Ramos (cell line): ENCODE data around the gene STMN1.

Experiments
- in situ Hi-C: fragments of 300-500 bp; cut with MboI; formaldehyde crosslinking; loops from one replicate; pipeline ENCODE4 v1.14.3; 2022; ENCODE audit warnings: low sequenced_read_pairs; ENCODE audit not compliant: unreplicated experiment

Gene STMN1

DNA sequence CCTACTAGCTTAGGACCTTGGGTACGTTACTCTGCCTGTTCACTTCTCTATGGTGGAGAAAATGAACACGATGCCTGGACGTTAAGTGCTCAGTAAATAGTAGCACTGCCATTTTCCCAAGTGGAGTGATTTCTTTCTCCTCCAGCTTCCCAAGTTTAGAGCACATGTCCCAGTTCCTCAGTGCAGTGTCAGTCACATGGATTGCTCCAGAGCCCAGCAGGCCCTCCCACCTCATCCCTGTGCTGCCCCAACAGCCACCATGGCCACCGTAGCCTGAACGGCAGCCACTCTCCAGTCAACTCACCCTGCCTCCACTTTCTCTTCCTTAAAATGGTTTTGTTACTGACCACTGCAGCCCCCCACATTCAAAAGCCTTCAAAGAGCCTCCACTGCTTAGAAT, 8.5 kb downstream of the STMN1 start:
- in situ Hi-C loops: loop anchor here (5.0 kb wide), 1 partner anchor 100 kb away; the partner anchor contains the start of gene PAFAH2

GRCh38 chr1:25896266-25896665, 10.0 kb downstream of the STMN1 start:
- in situ Hi-C loops: loop anchor here (5.0 kb wide), 1 partner anchor 101 kb away; the partner anchor contains the start of gene PAFAH2

DNA sequence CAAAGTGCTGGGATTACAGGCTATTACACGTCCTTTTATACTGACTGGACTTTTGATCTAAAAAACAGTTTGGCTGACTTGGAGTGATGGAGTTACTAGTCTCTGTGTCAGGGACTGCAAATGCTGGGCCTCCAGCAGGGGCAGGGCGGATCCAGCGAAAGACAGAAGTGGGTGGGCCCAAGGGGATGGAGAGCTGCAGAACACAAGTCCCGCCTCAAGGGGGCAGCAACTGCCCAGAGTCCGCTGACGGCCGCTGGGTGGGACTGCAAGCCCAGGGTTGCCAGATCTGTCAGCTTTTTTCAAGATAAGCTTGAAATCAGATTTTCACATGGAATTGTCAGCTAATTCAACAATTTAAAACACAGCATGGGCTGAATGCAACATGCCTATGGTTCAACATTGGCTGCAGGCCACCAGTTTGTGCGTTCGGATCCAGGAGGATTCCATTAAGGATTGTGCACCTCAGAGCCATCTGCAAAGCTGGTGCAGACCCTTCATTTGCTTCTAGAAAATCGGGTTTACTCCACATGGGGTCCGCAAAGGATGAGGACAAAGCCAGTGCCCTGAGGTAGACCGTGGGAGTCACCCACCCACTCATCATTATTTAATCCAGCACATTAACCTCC, 10.7 kb downstream of the STMN1 start:
- in situ Hi-C loops: loop anchor here (5.0 kb wide), 1 partner anchor 102 kb away; the partner anchor contains the start of gene PAFAH2

GRCh38 chr1:25893116-25893515, 13.1 kb downstream of the STMN1 start:
- in situ Hi-C loops: no loop called here

- in situ Hi-C loops: no loop called here
Observed at GRCh38 chr1:25891606-25892005, 14.6 kb downstream of the STMN1 start.

DNA sequence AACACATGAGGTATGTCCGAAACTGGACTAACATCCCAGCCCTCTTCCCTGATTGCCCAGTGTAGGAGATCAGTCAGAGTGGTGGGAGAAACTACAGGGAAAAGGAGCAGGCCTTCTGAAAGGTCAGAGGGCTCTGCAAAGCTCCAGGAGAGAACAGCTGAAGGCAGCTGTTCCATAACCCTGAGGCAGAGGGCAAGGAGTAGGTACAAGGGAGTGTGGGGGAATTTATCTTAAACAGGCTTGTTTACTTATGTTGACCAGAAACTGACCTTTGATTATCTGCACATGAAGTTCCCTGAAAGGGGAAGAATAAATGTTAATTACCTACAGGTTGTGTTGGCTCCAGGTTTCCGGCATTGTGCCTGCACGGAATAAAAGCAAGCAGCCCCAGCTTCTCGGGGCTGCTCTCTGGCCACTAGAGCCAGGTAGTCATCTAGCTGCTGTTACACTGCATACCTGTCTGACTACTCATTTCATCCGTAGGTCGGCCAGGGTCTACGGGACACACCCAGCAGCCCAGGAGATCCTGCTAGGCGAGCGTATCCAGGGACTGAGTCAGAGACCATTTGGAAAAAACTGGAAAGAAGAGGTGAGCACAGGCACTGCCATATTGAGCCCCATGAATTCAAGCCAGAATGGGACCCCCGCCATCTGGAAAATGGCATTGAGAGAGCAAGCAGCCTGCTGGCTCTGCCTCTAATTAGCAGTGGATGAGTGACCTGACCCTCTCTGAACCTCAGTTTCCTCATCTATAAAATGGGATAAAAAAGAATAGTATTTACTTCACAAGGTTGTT, 15.8 kb downstream of the STMN1 start:
- in situ Hi-C loops: no loop called here

- in situ Hi-C loops: no loop called here
Observed at GRCh38 chr1:25889470-25889869, 16.7 kb downstream of the STMN1 start.

DNA sequence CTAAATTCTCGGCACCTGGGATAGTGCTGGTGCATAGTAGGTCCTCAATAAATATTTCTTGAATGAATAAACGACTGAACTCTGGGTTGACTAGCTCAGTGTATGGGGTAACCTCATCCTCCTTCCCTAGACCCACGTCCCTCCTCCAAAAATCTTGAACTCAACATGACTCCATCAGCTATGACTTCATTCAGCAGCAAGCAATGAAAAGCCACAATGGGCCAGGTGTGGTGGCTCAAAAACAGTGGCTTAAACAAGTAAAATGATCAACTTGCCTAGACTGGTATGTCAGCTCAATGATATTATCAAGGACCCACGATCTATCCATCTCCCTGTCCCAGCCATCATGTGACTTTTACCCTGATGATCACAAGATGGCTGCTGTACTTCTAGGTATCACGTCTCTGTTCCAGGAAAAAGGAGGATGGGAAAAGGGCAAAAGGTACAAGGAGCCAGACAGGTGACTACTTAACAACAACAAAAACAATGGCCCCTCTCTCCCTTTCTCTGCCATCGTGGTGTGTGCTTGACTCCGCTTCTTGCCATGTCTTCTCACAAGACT, 17.7 kb downstream of the STMN1 start:
- in situ Hi-C loops: no loop called here

GRCh38 chr1:25885602-25886001, 20.6 kb downstream of the STMN1 start:
- in situ Hi-C loops: no loop called here

GRCh38 chr1:25881266-25881665, 25.0 kb downstream of the STMN1 start:
- in situ Hi-C loops: no loop called here

- in situ Hi-C loops: no loop called here
Observed at GRCh38 chr1:25880518-25880917, 25.7 kb downstream of the STMN1 start.

- in situ Hi-C loops: no loop called here
Observed at GRCh38 chr1:25879675-25880074, 26.5 kb downstream of the STMN1 start.

DNA sequence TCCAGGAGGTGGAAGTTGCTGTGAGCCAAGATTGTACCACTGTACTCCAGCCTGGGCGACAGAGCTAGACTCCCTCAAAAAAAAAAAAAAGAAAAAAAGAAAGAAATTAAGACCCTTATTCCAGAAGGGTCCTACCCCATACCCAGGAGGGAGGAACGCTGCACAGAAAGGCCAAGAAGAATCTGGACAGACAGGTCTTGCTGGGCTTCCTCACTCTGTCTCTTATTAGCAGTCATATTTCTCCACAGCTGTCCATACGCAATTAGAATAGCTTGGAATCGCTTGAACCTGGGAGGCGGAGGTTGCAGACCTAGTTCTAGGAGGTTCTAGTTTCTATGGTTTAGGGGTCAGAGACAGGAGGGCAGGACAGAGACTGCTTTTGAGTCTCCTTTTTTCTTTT, 27.5 kb downstream of the STMN1 start:
- in situ Hi-C loops: no loop called here

GRCh38 chr1:25877155-25877554, 29.1 kb downstream of the STMN1 start:
- in situ Hi-C loops: no loop called here

GRCh38 chr1:25876693-25877077, 29.5 kb downstream of the STMN1 start:
- in situ Hi-C loops: no loop called here

GRCh38 chr1:25875856-25876692, 30.1 kb downstream of the STMN1 start:
- in situ Hi-C loops: no loop called here

GRCh38 chr1:25875154-25875855, 30.9 kb downstream of the STMN1 start, which contains the start of gene PAQR7:
TSS of gene PAQR7 (minus strand) at chr1:25875708. CDS start at chr1:25863839, 11,869 bp downstream.
- in situ Hi-C loops: no loop called here

- in situ Hi-C loops: no loop called here
Observed at GRCh38 chr1:25874635-25875153, 31.5 kb downstream of the STMN1 start.

DNA sequence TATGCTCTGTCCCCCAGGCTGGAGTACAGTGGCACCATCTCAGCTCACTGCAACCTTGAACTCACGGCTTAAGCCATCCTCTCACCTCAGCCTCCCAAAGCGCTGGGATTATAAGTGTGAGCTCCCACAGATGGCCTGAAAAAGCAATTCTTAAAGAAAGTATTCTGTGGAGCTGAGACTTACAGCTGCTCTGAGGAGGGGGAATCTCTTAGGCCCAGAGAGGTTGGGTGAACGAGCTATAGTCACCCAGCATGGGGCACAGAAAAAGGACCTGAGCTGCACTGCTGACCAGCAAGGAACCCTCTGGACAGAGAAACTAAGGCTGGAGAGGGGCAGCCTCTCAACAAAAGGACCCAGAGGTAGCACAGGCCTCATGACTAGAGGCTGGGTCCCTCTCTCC, 32.0 kb downstream of the STMN1 start:
- in situ Hi-C loops: no loop called here

GRCh38 chr1:25873120-25873519, 33.1 kb downstream of the STMN1 start:
- in situ Hi-C loops: no loop called here
